WTC11 (cell line): Measurements from ENCODE around the gene CLEC16A. TPM values are rescaled to one million over a fixed set of nuclear protein-coding genes. Genes with fewer than 3 reads are reported as not detected.
A peak's percentile ranks its signal among the peaks of the same experiment; 100 is the strongest.

Experiments
- ATAC-seq: fragments of 200-7000 bp; cut with Tn5 transposase; 2 replicates; pipeline ENCODE4 v1.10.0; 2021; ENCODE audit warnings: mild to moderate bottlenecking, moderate library complexity
- CTCF ChIA-PET: fragments of 300-600 bp; sonication (Branson Sonifier 250); formaldehyde crosslinking; loops from one replicate; lab custom pipeline; 2021; ENCODE audit warnings: antibody characterized with exemption; lab: Charles Lee
- POLR2A ChIA-PET: fragments of 350-600 bp; sonication (Branson Sonifier 250); formaldehyde crosslinking; loops from one replicate; lab custom pipeline; 2021; ENCODE audit warnings: antibody characterized with exemption; lab: Charles Lee
- DNase-seq: peaks from one replicate; pipeline ENCODE4 v3.0.0; 2021; ENCODE audit warnings: low spot score
- H3K27ac Mint-ChIP-seq: 2 replicates; pipeline ENCODE4 v1.8.0; 2021; ENCODE audit warnings: mixed read lengths
- H3K27me3 Mint-ChIP-seq: 2 replicates; pipeline ENCODE4 v1.8.0; 2021; ENCODE audit warnings: low read depth, mild to moderate bottlenecking, moderate library complexity, mixed read lengths
- H3K36me3 Mint-ChIP-seq: 2 replicates; pipeline ENCODE4 v1.8.0; 2021; ENCODE audit warnings: mixed read lengths
- H3K4me1 Mint-ChIP-seq: 2 replicates; pipeline ENCODE4 v1.8.0; 2022; ENCODE audit warnings: mixed read lengths
- H3K4me3 Mint-ChIP-seq: 2 replicates; pipeline ENCODE4 v1.8.0; 2021; ENCODE audit warnings: mild to moderate bottlenecking, moderate library complexity, mixed read lengths
- H3K9me3 Mint-ChIP-seq: 2 replicates; pipeline ENCODE4 v1.8.0; 2021; ENCODE audit warnings: mixed read lengths
- ARID4B ChIP-seq: sonication (generic); formaldehyde crosslinking; IDR thresholded peaks from 2 replicates; pipeline ENCODE4 v1.8.0; 2023; ENCODE audit warnings: missing genetic modification reagents, mild to moderate bottlenecking, borderline replicate concordance
- ATF1 ChIP-seq: sonication (generic); formaldehyde crosslinking; IDR thresholded peaks from 2 replicates; pipeline ENCODE4 v1.8.1; 2023; ENCODE audit warnings: mild to moderate bottlenecking, moderate library complexity, missing genetic modification reagents
- CBFB ChIP-seq: sonication (generic); formaldehyde crosslinking; IDR thresholded peaks from 2 replicates; pipeline ENCODE4 v1.8.1; 2022; ENCODE audit warnings: mild to moderate bottlenecking, low read depth, missing genetic modification reagents
- CREM ChIP-seq: sonication (generic); formaldehyde crosslinking; IDR thresholded peaks from 2 replicates; pipeline ENCODE4 v1.8.1; 2022; ENCODE audit warnings: mild to moderate bottlenecking, missing genetic modification reagents, moderate library complexity
- ESRRA ChIP-seq: sonication (generic); formaldehyde crosslinking; IDR thresholded peaks from 2 replicates; pipeline ENCODE4 v1.8.1; 2022; ENCODE audit warnings: mild to moderate bottlenecking, missing genetic modification reagents, borderline replicate concordance
- FOXK1 ChIP-seq: sonication (generic); formaldehyde crosslinking; IDR thresholded peaks from 2 replicates; pipeline ENCODE4 v1.8.0; 2022; ENCODE audit warnings: mild to moderate bottlenecking, moderate library complexity, missing genetic modification reagents
- NFYB ChIP-seq: sonication (generic); formaldehyde crosslinking; conservative IDR thresholded peaks from 2 replicates; pipeline ENCODE4 v1.8.0; 2022; ENCODE audit warnings: low read depth, missing genetic modification reagents
- RORB ChIP-seq: fragments of 250-450 bp; sonication (Bioruptor Pico); IDR thresholded peaks from 2 replicates; pipeline ENCODE4 v1.9.0; 2021; ENCODE audit warnings: mild to moderate bottlenecking
- TEAD1 ChIP-seq: sonication (generic); formaldehyde crosslinking; IDR thresholded peaks from 2 replicates; pipeline ENCODE4 v1.8.0; 2022; ENCODE audit warnings: mild to moderate bottlenecking, missing genetic modification reagents
- TP53 ChIP-seq: sonication (generic); formaldehyde crosslinking; IDR thresholded peaks from 2 replicates; pipeline ENCODE4 v1.8.1; 2023; ENCODE audit warnings: mild to moderate bottlenecking, missing genetic modification reagents
- ZBTB21 ChIP-seq: sonication (generic); formaldehyde crosslinking; IDR thresholded peaks from 2 replicates; pipeline ENCODE4 v1.8.1; 2023; ENCODE audit warnings: mild to moderate bottlenecking, missing genetic modification reagents, borderline replicate concordance
- ZBTB43 ChIP-seq: sonication (generic); formaldehyde crosslinking; IDR thresholded peaks from 2 replicates; pipeline ENCODE4 v1.8.1; 2023; ENCODE audit warnings: mild to moderate bottlenecking, missing genetic modification reagents
- ZNF121 ChIP-seq: sonication (generic); formaldehyde crosslinking; IDR thresholded peaks from 2 replicates; pipeline ENCODE4 v1.8.0; 2023; ENCODE audit warnings: missing genetic modification reagents
- ZNF232 ChIP-seq: sonication (generic); formaldehyde crosslinking; IDR thresholded peaks from 2 replicates; pipeline ENCODE4 v1.8.0; 2022; ENCODE audit warnings: mild to moderate bottlenecking, missing genetic modification reagents
- ZNF263 ChIP-seq: sonication (generic); formaldehyde crosslinking; IDR thresholded peaks from 2 replicates; pipeline ENCODE4 v1.8.1; 2022; ENCODE audit warnings: low read depth, mild to moderate bottlenecking, moderate library complexity, missing genetic modification reagents
- ZNF512 ChIP-seq: sonication (generic); formaldehyde crosslinking; IDR thresholded peaks from 2 replicates; pipeline ENCODE4 v1.8.1; 2022; ENCODE audit warnings: missing genetic modification reagents, borderline replicate concordance
- total RNA-seq: library from RNA; stranded (reverse); gene quantifications from 3 replicates; pipeline ENCODE4 v1.2.3, GENCODE V29; 2021
- TF ChIP-seq, protein P1 (sequence below): sonication (generic); formaldehyde crosslinking; IDR thresholded peaks from 2 replicates; pipeline ENCODE4 v1.8.1; 2022; ENCODE audit warnings: low read depth, mild to moderate bottlenecking, moderate library complexity, missing genetic modification reagents, borderline replicate concordance
- TF ChIP-seq, protein P2 (sequence below): fragments of 200-600 bp; IDR thresholded peaks from 2 replicates; pipeline ENCODE4 v1.8.0; 2022; ENCODE audit warnings: antibody characterized with exemption
- TF ChIP-seq, protein P3 (sequence below): sonication (generic); formaldehyde crosslinking; IDR thresholded peaks from 2 replicates; pipeline ENCODE4 v1.8.0; 2022; ENCODE audit warnings: missing genetic modification reagents
- TF ChIP-seq, protein P4 (sequence below): sonication (generic); formaldehyde crosslinking; IDR thresholded peaks from 2 replicates; pipeline ENCODE4 v1.8.1; 2023; ENCODE audit warnings: mild to moderate bottlenecking, missing genetic modification reagents

The CLEC16A gene
- total RNA-seq, 1 experiment from 2014 or later: 14.4 TPM

GRCh38 chr16:11141409-11142260 lies 197.3 kb downstream of the CLEC16A start:
- DNase-seq: no peak
- H3K36me3 Mint-ChIP-seq: no peaks in the 10 kb centered on the region
- H3K4me1 Mint-ChIP-seq: peaks cover 27% of the 10 kb centered on the region
- no peak for ATAC-seq
- POLR2A ChIA-PET: no interaction called here
- CTCF ChIA-PET: interaction anchor here (0.6 to 2.0 kb wide), 4 partner anchors 77 to 230 kb away, joined by 3 to 12 read pairs (median 3); no protein-coding TSS in a partner anchor
- TF ChIP-seq, protein P1, sequence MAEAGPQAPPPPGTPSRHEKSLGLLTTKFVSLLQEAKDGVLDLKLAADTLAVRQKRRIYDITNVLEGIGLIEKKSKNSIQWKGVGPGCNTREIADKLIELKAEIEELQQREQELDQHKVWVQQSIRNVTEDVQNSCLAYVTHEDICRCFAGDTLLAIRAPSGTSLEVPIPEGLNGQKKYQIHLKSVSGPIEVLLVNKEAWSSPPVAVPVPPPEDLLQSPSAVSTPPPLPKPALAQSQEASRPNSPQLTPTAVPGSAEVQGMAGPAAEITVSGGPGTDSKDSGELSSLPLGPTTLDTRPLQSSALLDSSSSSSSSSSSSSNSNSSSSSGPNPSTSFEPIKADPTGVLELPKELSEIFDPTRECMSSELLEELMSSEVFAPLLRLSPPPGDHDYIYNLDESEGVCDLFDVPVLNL: no peak
- TF ChIP-seq TEAD1 (CRISPR knock-in tag): no peak
- TF ChIP-seq CREM (CRISPR knock-in tag): no peak
- TF ChIP-seq ZNF121 (CRISPR knock-in tag): no peak
- no peak for TF ChIP-seq ZBTB43 (CRISPR knock-in tag)
- TF ChIP-seq ZNF263: no peak
- TF ChIP-seq ESRRA (CRISPR knock-in tag): no peak
- TF ChIP-seq ZBTB21 (CRISPR knock-in tag): no peak
- no peak for TF ChIP-seq ZNF232 (CRISPR knock-in tag)
- no peak for TF ChIP-seq ZNF512 (CRISPR knock-in tag)
- TF ChIP-seq ARID4B (CRISPR knock-in tag): no peak
- no peak for TF ChIP-seq NFYB (CRISPR knock-in tag)
- TF ChIP-seq, protein P2, sequence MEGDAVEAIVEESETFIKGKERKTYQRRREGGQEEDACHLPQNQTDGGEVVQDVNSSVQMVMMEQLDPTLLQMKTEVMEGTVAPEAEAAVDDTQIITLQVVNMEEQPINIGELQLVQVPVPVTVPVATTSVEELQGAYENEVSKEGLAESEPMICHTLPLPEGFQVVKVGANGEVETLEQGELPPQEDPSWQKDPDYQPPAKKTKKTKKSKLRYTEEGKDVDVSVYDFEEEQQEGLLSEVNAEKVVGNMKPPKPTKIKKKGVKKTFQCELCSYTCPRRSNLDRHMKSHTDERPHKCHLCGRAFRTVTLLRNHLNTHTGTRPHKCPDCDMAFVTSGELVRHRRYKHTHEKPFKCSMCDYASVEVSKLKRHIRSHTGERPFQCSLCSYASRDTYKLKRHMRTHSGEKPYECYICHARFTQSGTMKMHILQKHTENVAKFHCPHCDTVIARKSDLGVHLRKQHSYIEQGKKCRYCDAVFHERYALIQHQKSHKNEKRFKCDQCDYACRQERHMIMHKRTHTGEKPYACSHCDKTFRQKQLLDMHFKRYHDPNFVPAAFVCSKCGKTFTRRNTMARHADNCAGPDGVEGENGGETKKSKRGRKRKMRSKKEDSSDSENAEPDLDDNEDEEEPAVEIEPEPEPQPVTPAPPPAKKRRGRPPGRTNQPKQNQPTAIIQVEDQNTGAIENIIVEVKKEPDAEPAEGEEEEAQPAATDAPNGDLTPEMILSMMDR: no peak
- no peak for TF ChIP-seq FOXK1 (CRISPR knock-in tag)
- TF ChIP-seq CBFB (CRISPR knock-in tag): no peak
- TF ChIP-seq ATF1 (CRISPR knock-in tag): no peak
- TF ChIP-seq, protein P3, sequence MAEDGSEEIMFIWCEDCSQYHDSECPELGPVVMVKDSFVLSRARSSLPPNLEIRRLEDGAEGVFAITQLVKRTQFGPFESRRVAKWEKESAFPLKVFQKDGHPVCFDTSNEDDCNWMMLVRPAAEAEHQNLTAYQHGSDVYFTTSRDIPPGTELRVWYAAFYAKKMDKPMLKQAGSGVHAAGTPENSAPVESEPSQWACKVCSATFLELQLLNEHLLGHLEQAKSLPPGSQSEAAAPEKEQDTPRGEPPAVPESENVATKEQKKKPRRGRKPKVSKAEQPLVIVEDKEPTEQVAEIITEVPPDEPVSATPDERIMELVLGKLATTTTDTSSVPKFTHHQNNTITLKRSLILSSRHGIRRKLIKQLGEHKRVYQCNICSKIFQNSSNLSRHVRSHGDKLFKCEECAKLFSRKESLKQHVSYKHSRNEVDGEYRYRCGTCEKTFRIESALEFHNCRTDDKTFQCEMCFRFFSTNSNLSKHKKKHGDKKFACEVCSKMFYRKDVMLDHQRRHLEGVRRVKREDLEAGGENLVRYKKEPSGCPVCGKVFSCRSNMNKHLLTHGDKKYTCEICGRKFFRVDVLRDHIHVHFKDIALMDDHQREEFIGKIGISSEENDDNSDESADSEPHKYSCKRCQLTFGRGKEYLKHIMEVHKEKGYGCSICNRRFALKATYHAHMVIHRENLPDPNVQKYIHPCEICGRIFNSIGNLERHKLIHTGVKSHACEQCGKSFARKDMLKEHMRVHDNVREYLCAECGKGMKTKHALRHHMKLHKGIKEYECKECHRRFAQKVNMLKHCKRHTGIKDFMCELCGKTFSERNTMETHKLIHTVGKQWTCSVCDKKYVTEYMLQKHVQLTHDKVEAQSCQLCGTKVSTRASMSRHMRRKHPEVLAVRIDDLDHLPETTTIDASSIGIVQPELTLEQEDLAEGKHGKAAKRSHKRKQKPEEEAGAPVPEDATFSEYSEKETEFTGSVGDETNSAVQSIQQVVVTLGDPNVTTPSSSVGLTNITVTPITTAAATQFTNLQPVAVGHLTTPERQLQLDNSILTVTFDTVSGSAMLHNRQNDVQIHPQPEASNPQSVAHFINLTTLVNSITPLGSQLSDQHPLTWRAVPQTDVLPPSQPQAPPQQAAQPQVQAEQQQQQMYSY (CRISPR knock-in tag): no peak
- TF ChIP-seq TP53 (CRISPR knock-in tag): no peak
- TF ChIP-seq, protein P4, sequence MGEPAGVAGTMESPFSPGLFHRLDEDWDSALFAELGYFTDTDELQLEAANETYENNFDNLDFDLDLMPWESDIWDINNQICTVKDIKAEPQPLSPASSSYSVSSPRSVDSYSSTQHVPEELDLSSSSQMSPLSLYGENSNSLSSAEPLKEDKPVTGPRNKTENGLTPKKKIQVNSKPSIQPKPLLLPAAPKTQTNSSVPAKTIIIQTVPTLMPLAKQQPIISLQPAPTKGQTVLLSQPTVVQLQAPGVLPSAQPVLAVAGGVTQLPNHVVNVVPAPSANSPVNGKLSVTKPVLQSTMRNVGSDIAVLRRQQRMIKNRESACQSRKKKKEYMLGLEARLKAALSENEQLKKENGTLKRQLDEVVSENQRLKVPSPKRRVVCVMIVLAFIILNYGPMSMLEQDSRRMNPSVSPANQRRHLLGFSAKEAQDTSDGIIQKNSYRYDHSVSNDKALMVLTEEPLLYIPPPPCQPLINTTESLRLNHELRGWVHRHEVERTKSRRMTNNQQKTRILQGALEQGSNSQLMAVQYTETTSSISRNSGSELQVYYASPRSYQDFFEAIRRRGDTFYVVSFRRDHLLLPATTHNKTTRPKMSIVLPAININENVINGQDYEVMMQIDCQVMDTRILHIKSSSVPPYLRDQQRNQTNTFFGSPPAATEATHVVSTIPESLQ: no peak
- no peak for TF ChIP-seq RORB (CRISPR knock-in tag)
- H3K4me3 Mint-ChIP-seq: no peak overlapping the region
- no peaks in the 10 kb centered on the region for H3K9me3 Mint-ChIP-seq
- H3K27me3 Mint-ChIP-seq: no peaks in the 10 kb centered on the region
- peak overlapping the region; percentile 68 for H3K27ac Mint-ChIP-seq
